Glomerular endothelial cell (primary cell): ENCODE data around the gene SPEF2. TPM values are rescaled to one million over a fixed set of nuclear protein-coding genes. Genes with fewer than 3 reads are reported as not detected.
"Not testable (repeated sequence)": the region's sequence is repeated elsewhere in the genome, so short reads cannot be mapped to it uniquely, and the experiment has no call there.

Experiments
- DNase-seq: peaks from one replicate; pipeline ENCODE4 v3.0.0-alpha.2; 2011; ENCODE audit warnings: low read depth, low spot score; ENCODE audit errors: extremely low read depth
- total RNA-seq: library from RNA; depleted of rRNA; stranded (reverse); fragments of >200 nt; gene quantifications from 2 replicates; pipeline ENCODE4 v1.2.3, GENCODE V29; 2015

The SPEF2 gene
- total RNA-seq, 1 donor from 2014 or later = 1.1 TPM

DNA sequence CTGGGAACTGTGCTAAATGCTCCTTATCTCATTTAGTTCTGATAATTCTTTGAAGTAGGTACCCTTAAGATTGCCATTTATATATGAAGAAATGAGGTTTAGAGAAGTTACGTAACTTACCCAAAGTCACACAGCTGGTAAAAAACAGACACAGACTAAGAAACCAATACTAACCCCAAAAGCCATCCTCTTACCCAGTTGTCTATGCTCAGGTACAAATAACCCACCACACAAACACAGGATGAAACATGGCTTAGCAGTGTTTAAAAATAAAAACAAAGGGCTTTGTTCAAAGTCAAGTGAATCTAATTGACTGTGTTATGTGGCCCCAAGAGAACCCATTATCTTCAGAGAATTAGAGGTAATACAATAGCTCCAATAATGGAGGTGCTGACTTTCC lies 202.0 kb downstream of the SPEF2 start:
- DNase-seq = no peak

DNA sequence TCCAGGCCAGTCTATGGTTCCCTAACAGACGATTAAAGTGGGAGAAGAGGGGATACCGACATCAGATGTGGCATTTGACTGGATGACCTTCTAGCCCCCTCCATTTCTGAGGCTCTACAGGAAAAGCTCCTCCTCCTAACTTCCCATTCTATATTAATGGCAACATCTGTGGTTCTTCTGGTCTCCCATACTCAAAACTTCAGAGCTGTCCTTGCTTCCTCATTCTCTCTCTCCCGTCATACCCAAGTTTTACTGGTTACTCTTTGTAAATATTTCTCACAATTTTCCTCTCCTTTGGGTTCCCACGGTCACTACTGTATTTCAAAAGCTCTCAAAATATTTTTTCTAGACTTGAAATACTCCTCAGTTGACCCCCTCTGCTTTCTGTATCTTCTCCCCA lies 203.1 kb downstream of the SPEF2 start:
- no peak for DNase-seq

DNA sequence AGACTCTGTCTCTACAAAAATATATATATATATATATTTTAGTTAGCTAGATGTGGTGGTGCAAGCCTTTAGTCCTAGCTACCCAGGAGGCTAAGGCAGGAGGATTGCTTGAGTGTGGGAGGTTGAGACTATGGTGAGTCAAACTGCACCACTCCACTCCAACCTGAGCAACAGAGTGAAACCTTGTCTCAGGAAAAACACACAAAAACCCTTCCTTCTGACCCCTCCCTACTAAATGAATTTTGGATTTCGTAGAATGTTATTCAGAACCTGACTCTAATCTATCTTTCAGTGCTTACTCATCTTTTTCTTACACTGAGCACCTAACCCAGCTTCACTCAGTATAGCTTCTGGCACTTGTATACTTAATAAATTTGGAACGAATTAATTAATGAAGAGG lies 203.8 kb downstream of the SPEF2 start:
- no peak for DNase-seq

DNA sequence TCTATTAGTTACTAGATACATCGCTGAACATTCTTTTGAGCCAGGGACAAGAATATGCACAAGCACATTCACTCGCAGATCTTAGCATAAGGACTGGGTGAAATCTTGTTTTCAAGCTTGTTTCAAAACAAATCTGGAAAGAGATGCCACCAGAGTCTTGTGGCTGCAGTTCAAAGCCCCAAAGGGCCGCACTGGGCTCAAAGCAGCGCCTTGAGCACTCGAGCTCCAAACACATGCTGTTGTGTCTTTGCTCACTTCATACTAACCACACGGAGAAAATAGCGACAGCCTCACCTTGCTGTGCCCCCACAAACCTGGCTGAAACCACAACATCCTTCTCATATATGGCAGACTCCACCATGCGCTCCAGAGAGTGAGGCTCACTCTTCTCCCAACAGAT lies 204.8 kb downstream of the SPEF2 start:
- no peak for DNase-seq

DNA sequence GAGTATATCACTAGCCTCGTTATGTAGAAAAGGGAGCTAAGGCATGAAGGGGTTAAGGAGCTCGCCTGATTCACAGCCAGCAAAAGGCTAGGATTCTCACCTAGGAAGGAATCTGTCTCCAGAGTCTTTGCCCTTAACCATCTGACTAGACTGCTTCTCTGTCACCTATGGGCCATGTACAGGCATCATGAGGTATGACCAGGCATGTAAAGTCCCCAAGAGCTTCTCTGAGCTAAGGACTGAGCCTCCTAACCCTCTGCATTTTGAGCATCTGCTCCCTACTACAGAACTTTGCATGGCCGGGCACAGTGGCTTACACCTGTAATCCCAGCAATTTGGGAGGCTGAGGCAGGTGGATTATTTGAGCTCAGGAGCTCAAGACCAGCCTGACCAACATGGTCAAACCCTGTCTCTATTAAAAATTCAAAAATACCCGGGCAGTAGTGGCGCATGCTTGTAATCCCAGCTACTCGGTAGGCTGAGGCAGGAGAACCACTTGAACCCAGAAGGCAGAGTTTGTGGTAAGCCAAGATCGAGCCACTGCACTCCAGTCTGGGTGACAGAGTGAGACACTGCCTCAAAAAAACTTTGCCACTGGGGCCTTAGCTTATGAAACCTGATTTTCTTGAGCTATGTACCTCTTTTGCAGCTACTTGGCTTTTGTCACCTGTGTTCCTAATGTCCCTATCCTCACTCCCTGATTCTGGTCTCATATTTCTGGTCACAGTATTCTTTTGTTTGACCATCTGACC lies 205.9 kb downstream of the SPEF2 start:
- no peak for DNase-seq

DNA sequence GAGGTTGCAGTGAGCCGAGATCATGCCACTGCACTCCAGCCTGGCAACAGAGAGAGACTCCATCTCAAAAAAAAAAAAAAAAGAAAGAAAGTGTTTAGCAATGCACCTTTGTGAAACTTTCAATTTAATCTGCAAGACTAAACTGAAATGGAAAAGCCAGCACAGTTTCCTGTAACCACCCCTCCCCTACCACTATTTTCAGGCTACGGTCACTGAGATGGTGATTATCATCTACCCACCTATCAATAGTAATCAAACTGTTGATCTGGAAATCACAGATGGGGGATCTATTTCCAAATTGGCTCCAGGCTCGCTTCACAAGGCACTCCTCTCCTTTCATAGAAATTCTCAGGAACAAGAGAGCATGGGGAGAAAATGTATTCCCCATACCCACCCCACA lies 208.4 kb downstream of the SPEF2 start:
- DNase-seq = no peak

DNA sequence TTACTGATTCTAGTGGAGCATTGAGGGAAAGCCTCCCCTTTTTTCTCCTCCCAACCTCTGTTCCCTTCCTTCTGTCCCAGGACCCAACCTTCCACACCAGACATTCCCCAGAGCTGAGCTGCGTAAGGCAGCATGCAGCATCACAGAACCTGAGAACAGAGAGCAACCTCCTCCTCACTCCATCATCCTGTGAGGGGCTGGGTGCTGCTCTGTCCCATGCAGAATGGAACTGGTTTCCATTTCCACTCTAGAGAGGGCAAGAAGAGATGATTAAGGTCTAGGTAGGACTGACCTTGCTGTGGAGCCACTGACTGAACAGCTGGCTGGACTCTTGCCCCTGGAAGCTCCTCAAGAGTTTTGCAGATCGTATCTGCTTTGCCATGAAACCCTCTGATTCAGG lies 208.9 kb downstream of the SPEF2 start:
- DNase-seq = no peak

DNA sequence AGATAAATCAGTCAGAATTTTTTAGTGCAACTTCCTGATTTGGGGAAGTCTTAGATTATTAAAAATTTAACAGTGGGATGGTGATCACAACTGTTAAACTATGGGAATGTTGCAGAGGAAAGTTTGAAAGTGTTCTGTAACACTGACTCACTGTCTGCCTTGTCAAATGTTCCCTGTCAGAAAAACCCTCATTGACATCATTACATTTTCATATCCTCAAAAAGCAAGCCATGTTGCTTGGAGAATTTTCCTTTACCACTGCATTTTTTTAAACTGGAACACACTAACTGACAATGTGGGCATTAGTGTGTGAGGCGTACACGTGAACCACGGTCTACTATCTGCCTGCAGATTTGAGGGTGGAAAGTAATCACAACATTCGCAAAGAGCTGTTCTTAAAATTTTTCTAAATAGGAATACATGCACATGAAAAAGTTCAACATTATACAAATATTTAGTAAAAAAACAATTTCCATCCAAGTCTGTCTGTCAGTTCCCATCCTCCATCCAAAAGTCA lies 210.5 kb downstream of the SPEF2 start:
- DNase-seq = no peak

DNA sequence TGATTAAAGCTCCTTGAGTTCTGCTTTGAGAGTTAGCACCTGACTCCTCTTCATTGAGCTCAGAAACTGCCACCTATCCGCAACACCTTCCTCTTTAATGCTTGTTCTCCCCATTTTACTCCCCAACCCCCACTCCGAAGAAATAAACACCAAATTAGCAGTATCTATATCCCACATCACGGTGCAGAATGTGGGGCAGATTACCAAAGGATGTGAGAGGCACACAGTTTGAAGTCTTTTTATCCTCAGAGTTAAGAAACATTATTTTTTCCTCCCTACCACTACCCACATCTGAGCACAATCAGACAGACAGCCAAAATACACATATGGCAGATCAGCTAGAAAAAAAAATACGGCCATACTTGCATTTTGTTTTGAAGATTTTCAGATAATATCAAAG lies 212.9 kb downstream of the SPEF2 start:
- no peak for DNase-seq

DNA sequence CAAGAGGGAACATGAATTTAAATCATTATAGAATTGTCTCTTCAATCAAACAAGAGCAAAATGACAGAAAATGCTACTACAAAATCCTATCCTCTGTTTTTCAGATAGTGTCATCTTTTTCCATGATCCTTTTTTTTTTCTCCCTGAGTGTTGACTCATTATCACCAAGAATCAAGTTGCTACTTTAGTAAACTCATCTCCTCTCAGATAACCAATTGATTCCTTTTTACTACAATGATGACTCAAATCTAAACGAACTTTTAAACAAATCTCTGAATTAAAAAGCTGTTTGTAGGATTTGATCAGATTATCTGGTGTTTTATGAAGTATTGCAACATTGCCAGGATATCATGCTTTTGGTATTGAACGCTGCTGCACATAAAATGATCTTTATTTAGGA lies 215.1 kb downstream of the SPEF2 start:
- no peak for DNase-seq

DNA sequence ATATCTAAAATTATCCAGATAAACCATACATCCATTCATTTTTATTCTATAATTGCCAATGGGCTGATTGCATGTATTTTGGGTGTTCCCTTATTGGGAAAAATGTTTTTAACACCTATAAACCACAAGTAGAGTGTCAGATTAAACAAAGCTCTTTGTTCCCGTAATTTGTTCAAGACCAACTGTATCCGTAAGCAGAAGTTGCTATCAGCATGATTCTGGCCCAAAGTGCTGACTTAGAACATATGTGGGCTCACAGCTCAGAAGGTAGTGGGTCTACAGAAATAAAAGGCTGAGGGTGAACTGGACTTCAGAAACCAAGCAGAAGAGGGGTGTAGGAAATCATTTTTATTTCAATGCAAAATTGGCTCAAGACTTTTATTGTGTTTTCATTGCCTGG lies 215.6 kb downstream of the SPEF2 start:
- DNase-seq = no peak

DNA sequence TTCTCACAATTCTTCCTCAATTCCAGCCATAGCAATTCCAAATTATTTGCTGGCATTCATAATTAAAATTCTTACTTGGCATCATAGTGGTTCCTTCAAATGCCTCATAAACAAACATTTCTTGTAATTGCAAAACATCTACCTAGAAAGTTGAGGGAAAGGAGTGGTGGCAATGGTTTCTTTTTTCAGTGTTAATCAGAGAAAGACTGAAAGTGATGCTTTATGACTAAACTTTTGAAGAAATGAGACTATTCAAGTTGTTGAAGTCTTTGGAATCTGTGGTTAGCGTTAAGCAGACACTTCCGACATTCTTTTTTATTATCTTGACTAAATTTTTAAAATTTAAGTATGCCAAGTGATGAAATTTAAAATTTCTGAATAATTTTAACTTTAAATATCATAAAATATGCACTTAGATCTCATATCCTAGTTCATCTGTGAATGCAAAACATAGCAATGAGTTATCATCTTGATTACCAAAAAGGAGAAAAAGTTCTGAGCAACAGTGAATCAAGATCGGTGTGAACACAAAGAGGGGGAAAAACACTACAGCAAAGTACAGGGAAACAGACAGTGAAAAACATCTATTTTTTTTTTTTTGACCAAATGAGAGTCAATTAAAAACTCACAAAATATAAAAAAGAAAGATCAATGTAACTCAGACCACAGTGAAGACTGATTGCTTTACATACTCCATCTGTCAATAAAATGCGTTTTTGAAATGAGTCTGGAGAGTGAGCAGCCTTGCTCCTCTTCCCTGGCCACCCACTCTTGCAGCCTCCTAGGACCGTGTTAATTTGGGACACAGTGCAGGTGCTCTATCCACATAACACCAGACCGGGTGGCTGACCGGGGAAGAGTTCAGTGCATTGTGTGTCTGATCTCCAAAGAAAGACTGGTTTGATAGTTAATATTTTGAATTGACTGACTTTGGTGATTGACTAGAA lies 218.4 kb downstream of the SPEF2 start:
- DNase-seq = no peak

DNA sequence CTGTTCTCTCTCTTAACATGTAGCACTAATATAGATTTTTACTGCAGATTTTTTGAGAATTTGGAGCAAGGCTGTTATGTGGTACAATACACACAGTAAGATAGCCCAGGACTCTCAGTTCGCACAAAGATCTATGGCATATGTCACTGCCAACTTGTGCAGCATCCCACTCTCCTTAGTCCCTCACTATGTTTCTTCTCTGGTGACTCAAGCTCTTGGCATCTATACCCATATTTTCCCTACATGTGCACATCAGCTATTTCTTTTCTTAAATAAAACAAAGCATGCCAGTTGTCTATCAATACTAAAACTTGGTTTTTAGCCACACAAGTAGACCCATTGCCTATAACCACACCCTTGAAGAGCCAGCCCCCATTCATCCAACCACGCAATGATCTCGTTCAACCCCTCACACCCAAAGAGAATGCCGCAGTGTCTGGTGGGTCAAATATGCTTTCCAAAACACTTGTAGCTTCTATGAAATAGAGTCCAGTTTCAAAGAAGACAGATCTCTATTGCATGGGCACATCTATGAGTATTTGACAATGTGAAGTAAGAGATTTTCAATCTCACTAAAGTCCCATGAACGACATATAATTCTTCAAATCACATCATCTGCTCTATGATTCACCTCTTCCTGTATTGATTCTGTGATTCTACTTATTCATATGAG lies 220.8 kb downstream of the SPEF2 start:
- DNase-seq = no peak

DNA sequence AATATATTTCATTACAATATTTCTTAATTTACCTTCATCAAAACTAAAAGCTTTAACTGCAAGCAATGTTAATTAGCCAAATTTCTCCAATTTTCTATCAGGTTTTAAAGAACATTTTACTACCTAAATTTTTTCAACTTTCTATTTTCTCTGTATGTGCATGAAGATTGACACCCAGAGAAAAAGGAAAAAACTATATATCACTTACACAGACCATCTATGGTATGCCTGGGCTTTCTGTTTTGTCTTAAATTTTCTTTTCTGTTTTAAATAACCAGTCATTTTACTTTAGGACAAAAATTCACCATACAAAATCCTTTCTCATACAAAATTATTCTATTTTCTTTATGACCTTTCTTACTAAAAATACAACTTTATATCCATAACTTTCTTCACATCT lies 225.2 kb downstream of the SPEF2 start:
- DNase-seq = no peak

DNA sequence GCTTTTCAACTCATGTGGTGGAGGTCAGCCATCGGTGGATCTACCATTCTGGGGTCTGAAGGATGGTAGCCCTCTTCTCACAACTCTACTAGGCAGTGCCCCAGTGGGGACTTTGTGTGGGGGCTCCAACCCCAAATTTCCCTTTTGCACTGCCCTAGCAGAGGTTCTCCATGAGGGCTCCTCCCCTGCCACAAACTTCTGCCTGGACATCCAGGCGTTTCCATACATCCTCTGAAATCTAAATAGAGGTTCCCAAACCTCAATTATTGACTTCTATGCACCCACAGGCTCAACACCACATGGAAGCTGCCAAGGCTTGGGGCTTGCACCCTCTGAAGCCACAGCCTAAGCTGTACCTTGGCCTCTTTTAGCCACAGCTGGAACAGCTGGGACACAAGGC lies 227.8 kb downstream of the SPEF2 start:
- not testable (repeated sequence) for DNase-seq

DNA sequence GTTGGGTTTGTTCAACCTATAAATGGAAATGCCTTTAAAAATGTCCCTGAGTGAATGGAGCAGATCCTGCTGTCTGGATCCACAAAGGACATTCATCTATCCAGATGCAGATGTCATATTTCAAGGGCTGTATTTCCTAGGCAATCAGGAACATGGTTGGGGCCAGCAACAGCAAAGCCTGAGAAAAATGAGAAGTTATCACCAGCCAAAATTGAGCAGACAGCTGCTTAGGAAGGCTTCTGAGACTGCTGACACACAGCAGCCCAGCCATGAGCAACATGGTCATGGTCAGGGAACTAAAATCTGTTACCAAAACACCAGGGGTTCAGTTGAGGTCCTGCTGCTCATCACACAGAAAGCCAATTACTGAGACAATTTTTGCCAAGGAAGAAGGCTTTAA lies 229.8 kb downstream of the SPEF2 start:
- no peak for DNase-seq

DNA sequence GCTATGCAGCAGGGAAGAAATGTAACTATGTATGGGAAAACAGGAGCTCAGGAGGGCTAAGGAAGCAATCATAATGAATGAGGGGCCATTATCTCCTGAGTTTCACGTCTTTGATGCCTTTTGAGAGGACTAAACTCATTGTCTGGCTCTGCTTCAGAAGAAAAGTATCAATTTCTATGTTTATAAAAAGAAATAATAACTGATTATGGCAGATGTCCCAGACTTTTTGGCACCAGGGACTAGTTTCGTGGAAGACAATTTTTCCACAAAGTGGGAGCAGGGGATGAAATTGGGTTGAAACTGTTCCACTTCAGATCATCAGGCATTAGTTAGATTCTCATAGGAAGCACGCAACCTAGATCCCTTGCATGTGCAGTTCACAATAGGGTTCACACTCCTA lies 230.3 kb downstream of the SPEF2 start:
- DNase-seq = no peak

DNA sequence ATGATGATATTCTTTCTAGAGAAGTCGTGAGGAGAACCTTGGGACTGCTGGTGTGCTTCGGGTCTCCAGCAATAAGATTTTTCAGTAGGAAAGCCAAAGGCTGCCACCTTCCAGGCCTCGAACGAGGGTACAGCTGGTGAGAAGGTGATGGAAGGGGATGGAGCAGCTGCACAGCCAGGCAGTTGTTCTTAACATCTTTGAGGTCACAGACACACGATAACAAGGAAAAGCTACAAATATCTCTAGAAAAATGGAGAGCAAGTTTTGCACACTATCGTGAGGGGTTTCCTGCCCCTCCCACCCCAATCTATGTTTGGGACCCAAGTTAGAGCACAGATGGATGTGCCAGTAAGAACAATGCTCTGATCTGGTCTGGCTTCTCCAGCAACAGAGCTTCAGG lies 232.2 kb downstream of the SPEF2 start:
- no peak for DNase-seq

DNA sequence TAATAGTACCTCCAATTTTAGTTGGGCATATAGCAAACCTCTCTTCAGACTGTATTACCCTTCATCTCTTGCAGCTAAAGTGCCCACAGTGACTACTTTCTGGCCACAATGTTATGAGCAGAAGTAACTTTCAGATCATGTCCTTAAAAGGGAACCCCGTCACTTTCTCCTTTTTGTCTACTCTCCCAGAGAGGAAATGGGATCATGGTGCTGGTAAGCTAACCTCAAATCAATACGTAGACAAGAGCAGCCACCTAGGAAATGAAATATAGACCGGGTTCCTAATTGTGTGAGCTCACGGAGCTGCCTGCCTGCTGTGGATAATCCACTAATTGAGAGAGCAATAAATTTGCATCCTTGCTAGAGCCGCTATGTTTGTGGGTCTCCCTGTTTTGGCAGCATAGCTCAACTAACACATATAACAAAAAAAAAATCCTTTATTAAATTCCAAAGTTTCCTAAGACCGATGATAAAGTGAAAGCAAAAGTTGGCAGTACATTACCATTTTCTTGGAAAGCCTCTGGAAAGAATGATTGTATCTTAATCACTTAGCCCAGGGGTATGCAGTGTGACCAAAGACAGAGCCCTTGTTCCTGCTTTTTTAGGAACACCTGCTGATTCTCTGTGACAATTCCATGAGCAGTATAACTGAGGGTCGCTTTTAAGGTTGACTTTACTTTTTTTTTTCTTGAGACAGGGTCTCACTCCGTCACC lies 233.5 kb downstream of the SPEF2 start:
- DNase-seq = no peak

DNA sequence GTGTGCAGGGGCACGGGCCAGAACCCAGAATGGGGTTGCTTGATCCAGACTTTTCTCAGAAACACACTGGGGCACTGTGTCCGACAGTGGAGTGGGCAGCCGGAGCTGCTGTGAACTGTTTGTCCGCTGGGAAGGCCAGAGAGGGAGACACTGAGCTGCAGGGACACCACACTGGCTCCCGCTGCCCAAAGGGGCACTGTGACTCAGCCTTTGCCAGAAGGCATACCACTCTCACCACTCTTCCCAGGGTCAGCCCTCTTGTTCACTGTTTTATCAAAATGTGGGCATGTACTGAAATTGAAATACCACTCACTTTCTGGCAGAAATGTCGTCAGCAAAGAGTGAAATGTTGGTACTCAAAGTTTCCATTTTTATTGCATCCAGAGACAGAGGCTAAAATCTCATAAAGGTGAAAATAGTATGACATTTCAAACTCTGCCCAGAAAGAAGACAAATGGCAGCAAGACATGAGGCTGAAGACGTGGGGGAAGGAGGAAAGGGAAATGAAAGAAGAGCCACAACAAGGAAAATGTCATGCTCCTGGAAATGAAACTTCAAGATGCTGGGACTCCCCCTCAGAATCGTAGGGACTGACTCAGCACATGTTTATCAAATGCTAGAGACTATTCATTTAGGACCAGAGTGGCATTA lies 234.5 kb downstream of the SPEF2 start:
- no peak for DNase-seq
